Kidney (tissue), 14 donors: ENCODE results near the gene FHOD1. TPM values are rescaled to one million over a fixed set of nuclear protein-coding genes. Genes with fewer than 3 reads are reported as not detected.
A peak's percentile ranks its signal among the peaks of the same experiment; 100 is the strongest.

Experiments used
- DNase-seq, 5 donors: peaks; one replicate each; pipeline ENCODE4 v3.0.0-alpha.2; 2013 to 2020
- FAIRE-seq: peaks from 2 replicates; lab custom pipeline; 2012; peaks lifted over from hg19 to GRCh38; lab: Jason Lieb, UNC
- H3K27ac ChIP-seq, 2 donors: one replicate each; pipeline ENCODE4 v1.7.0; 2013; ENCODE audit warnings: low read depth in 2 of 2, low read length in 2 of 2, inconsistent platforms in 1 of 2
- H3K27me3 ChIP-seq: one replicate; pipeline ENCODE4 v1.7.1; 2013; ENCODE audit warnings: low read length, inconsistent platforms; ENCODE audit not compliant: control insufficient read depth, insufficient read depth
- H3K36me3 ChIP-seq, 3 donors: one replicate each; pipeline versions ENCODE4 v1.7.0 to v1.7.1; 2013; ENCODE audit warnings: low read length in 3 of 3, control low read depth in 1 of 3, inconsistent platforms in 1 of 3; ENCODE audit not compliant: insufficient read depth in 3 of 3, control insufficient read depth in 2 of 3
- H3K4me1 ChIP-seq, 3 donors: one replicate each; pipeline versions ENCODE4 v1.7.0 to v1.7.1; 2013; ENCODE audit warnings: low read length in 3 of 3, inconsistent platforms in 1 of 3, low read depth in 1 of 3; ENCODE audit not compliant: control insufficient read depth in 2 of 3, insufficient read depth in 2 of 3
- H3K4me3 ChIP-seq, 3 donors: one replicate each; pipeline versions ENCODE4 v1.7.0 to v1.8.1; 2013; ENCODE audit warnings: low read length in 3 of 3, control low read depth in 1 of 3, inconsistent platforms in 1 of 3
- H3K9ac ChIP-seq, 3 donors: one replicate each; pipeline versions ENCODE4 v1.7.0 to v1.7.1; 2013; ENCODE audit warnings: low read length in 3 of 3, control low read depth in 1 of 3, inconsistent platforms in 1 of 3
- H3K9me3 ChIP-seq, 3 donors: one replicate each; pipeline versions ENCODE4 v1.7.0 to v1.7.1; 2013; ENCODE audit warnings: low read length in 3 of 3, control low read depth in 1 of 3, inconsistent platforms in 1 of 3; ENCODE audit not compliant: control insufficient read depth in 2 of 3, insufficient read depth in 1 of 3
- CTCF ChIP-seq: IDR thresholded peaks from 3 replicates; pipeline ENCODE4 v1.5.1; 2012; ENCODE audit warnings: mild to moderate bottlenecking, moderate library complexity, borderline replicate concordance; ENCODE audit not compliant: insufficient read depth; ENCODE audit errors: extremely low read depth
- intact Hi-C: fragments of 100-400 bp; cut with DNase I; formaldehyde crosslinking; loops from one replicate; pipeline ENCODE4 v1.11.1; 2022
- polyA plus RNA-seq: library from polyadenylated mRNA; stranded (reverse); fragments of 350-450 nt; fragmentation: Illumina TruSeq; extraction: RNeasy Lipid Tissue Mini Kit (QIAGEN cat#74804); gene quantifications from one replicate; pipeline ENCODE4 v1.2.3, GENCODE V29; 2014; ENCODE audit warnings: low read depth, low replicate concordance; ENCODE audit not compliant: insufficient read depth
- total RNA-seq: library from RNA; stranded (reverse); fragmentation: NEBNext Ultra II Directional; extraction: Animal tissue kit (Norgen Biotek cat#: 25700); gene quantifications from one replicate; pipeline ENCODE4 v1.2.1, GENCODE V29; 2021
- donor health status: control.
- donor health status: control.
- donor health status: control.
- donor health status: control.
- donor health status: control.
- donor health status: DM: yes; HTN: yes; CAD: no.
- donor health status: Normal renal cell carcinoma (clear cell type).

Gene FHOD1
- total and polyA plus RNA-seq, 2 donors from 2014 or later: 21.0 to 30.4 TPM

GRCh38 chr16:67194260-67194659, 53.0 kb downstream of the FHOD1 start:
- Histone ChIP-seq H3K4me3 (no peak overlapping the region), H3K9me3 (no peaks in the 10 kb centered on the region), H3K27me3 (no peaks in the 10 kb centered on the region), H3K4me1 (peaks cover 0 to 49% (median 35%) of the 10 kb centered on the region in 3 donors), H3K9ac (no peak overlapping the region), H3K36me3 (peaks cover 7 to 48% (median 26%) of the 10 kb centered on the region in 3 donors), H3K27ac (no peak overlapping the region)
- DNase-seq (no peak), FAIRE-seq (no peak)
- intact Hi-C loops: no loop called here
- no peak for TF ChIP-seq CTCF

GRCh38 chr16:67193536-67193935, 53.7 kb downstream of the FHOD1 start:
- peak overlapping the region in 1 of 3 donors; percentile 99 for H3K9ac ChIP-seq
- DNase-seq: no peak
- no peak overlapping the region for H3K27ac ChIP-seq
- H3K4me3 ChIP-seq: peak overlapping the region in 1 of 3 donors; percentile 99
- intact Hi-C loops: no loop called here
- no peaks in the 10 kb centered on the region for H3K27me3 ChIP-seq
- H3K36me3 ChIP-seq: peaks cover 7 to 48% (median 26%) of the 10 kb centered on the region in 3 donors
- FAIRE-seq: no peak
- H3K4me1 ChIP-seq: peaks cover 0 to 49% (median 34%) of the 10 kb centered on the region in 3 donors
- TF ChIP-seq CTCF: no peak
- H3K9me3 ChIP-seq: no peaks in the 10 kb centered on the region

- peak overlapping the region; percentile 86 to 99 (median 93) for H3K4me3 ChIP-seq
- no peak for TF ChIP-seq CTCF
- peak overlapping the region; percentile 59 to 99 (median 97) for H3K9ac ChIP-seq
- DNase-seq: no peak
- intact Hi-C loops: no loop called here
- peaks cover 0 to 42% (median 28%) of the 10 kb centered on the region in 3 donors for H3K4me1 ChIP-seq
- FAIRE-seq: no peak
- H3K27me3 ChIP-seq: no peaks in the 10 kb centered on the region
- H3K36me3 ChIP-seq: peaks cover 7 to 45% (median 26%) of the 10 kb centered on the region in 3 donors
- H3K27ac ChIP-seq: no peak overlapping the region
- H3K9me3 ChIP-seq: no peaks in the 10 kb centered on the region
Observed at GRCh38 chr16:67192781-67193361, 54.4 kb downstream of the FHOD1 start.
